Vagina (tissue), 2 donors: ENCODE data around the gene STX11. TPM values are rescaled to one million over a fixed set of nuclear protein-coding genes. Genes with fewer than 3 reads are reported as not detected.
A peak's percentile ranks its signal among the peaks of the same experiment; 100 is the strongest.
"Not testable (repeated sequence)": the region's sequence is repeated elsewhere in the genome, so short reads cannot be mapped to it uniquely, and the experiment has no call there.

Experiments
- DNase-seq, 2 donors: peaks; one replicate each; pipeline ENCODE4 v3.0.0-alpha.2; 2017; ENCODE audit errors: extremely low spot score in 2 of 2
- H3K27ac ChIP-seq: fragments of 200-600 bp; sonication (generic); one replicate; pipeline ENCODE4 v1.5.1; 2019
- H3K27me3 ChIP-seq: fragments of 200-600 bp; sonication (generic); one replicate; pipeline ENCODE4 v1.5.1; 2019
- H3K36me3 ChIP-seq, 2 donors: fragments of 200-600 bp; sonication (generic); one replicate each; pipeline ENCODE4 v1.5.1; 2017 to 2019
- H3K4me1 ChIP-seq: fragments of 200-600 bp; sonication (generic); one replicate; pipeline ENCODE4 v1.5.1; 2019
- H3K4me3 ChIP-seq, 2 donors: fragments of 200-600 bp; sonication (generic); 1 replicate in 1 of 2; 2 replicates in 1 of 2; pipeline ENCODE4 v1.5.1; 2016 to 2019
- H3K9me3 ChIP-seq: fragments of 200-600 bp; sonication (generic); one replicate; pipeline ENCODE4 v1.5.1; 2019
- POLR2A ChIP-seq, 2 donors: fragments of 450-650 bp; IDR thresholded peaks; one replicate each; pipeline ENCODE4 v1.6.1; 2017; ENCODE audit warnings: antibody characterized with exemption in 2 of 2, mild to moderate bottlenecking in 2 of 2, moderate library complexity in 2 of 2
- POLR2AphosphoS5 ChIP-seq, 2 donors: sonication (generic); formaldehyde crosslinking; IDR thresholded peaks; one replicate each; pipeline ENCODE4 v1.9.0; 2017; ENCODE audit warnings: antibody characterized with exemption in 2 of 2, mild to moderate bottlenecking in 2 of 2, low read depth in 1 of 2; ENCODE audit not compliant: insufficient read depth in 1 of 2
- intact Hi-C: fragments of 100-400 bp; cut with DNase I; formaldehyde crosslinking; loops from one replicate; pipeline ENCODE4 v1.15.1; 2023
- total RNA-seq: library from RNA; depleted of rRNA; stranded (reverse); fragments of >200 nt; gene quantifications from one replicate; pipeline ENCODE4 v1.2.3, GENCODE V29; 2016
- TF ChIP-seq, protein P1 (sequence below), 3 experiments: fragments of 450-650 bp in 2 of 3; fragments of 200-600 bp in 1 of 3; sonication (generic) in 1 of 3; IDR thresholded peaks; one replicate each; pipeline ENCODE4 v1.5.1; 2017 to 2019; ENCODE audit warnings: antibody characterized with exemption in 3 of 3, mild to moderate bottlenecking in 2 of 3, moderate library complexity in 2 of 3

The STX11 gene
- total RNA-seq, 1 donor from 2014 or later = 5.4 TPM

- Histone ChIP-seq H3K27ac (no peak overlapping the region), H3K4me3 (no peak overlapping the region), H3K27me3 (no peaks in the 10 kb centered on the region), H3K4me1 (peaks cover 6% of the 10 kb centered on the region), H3K36me3 (no peaks in the 10 kb centered on the region), H3K9me3 (no peaks in the 10 kb centered on the region)
- DNase-seq = no peak
- intact Hi-C loops = no loop called here
- TF ChIP-seq, protein P1, sequence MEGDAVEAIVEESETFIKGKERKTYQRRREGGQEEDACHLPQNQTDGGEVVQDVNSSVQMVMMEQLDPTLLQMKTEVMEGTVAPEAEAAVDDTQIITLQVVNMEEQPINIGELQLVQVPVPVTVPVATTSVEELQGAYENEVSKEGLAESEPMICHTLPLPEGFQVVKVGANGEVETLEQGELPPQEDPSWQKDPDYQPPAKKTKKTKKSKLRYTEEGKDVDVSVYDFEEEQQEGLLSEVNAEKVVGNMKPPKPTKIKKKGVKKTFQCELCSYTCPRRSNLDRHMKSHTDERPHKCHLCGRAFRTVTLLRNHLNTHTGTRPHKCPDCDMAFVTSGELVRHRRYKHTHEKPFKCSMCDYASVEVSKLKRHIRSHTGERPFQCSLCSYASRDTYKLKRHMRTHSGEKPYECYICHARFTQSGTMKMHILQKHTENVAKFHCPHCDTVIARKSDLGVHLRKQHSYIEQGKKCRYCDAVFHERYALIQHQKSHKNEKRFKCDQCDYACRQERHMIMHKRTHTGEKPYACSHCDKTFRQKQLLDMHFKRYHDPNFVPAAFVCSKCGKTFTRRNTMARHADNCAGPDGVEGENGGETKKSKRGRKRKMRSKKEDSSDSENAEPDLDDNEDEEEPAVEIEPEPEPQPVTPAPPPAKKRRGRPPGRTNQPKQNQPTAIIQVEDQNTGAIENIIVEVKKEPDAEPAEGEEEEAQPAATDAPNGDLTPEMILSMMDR (IDR thresholded peaks at IDR 0.05) = no peak
- TF ChIP-seq POLR2AphosphoS5 (IDR thresholded peaks at IDR 0.05; ENCODE audit: insufficient read depth in 1 of 2, low read depth in 1 of 2) (peak in 1 of 2 donors; percentile 21), POLR2A (IDR thresholded peaks at IDR 0.05) (no peak)
Observed at GRCh38 chr6:144131248-144131709, 19.0 kb upstream of the STX11 start.

DNA sequence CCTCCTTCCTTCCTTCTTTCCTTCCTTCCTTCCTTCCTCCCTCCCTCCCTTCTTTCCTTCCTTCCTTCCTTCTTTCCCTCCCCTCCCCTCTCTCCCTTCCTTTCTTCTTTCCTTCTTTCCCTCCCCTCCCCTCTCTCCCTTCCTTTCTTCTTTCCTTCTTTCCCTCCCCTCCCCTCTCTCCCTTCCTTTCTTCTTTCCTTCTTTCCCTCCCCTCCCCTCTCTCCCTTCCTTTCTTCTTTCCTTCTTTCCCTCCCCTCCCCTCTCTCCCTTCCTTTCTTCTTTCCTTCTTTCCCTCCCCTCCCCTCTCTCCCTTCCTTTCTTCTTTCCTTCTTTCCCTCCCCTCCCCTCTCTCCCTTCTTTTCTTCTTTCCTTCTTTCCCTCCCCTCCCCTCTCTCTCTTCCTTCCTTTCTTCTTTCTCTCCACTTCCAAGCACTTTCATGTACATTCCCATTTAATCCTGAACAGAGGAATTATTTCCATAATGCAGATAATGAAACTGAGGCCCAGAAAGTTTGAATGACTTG, 18.1 kb upstream of the STX11 start:
- H3K27ac ChIP-seq, DNase-seq, H3K4me1 ChIP-seq, H3K27me3 ChIP-seq, intact Hi-C loops, H3K9me3 ChIP-seq, H3K4me3 ChIP-seq, H3K36me3 ChIP-seq: not testable (repeated sequence)

DNA sequence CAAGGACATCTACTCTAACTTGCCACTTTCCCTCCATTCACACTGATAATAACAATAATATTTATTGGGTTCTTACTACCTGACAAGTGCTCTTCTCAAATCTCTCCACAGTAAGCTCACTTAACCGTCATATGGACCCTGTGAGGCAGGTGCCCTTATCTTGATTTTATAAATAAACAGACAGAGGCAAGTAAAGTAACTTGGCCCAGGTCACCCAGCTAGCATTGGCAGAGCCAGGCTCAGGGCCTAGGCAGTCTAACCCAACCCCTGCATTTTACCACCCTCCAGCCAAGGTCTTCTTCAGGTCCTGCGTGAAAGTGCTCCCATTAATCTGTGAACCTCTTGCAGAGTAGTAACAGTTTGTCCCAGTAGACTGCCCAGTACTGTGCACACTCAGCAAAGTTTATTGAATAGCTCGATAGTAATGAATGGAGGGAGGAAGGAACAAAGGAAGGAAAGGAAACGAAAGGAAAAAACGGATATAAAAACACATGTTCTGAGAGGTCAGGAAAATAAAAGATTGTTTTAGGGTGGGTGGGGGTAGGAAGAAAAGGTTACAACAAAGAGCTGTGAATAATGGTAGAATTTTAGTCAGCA, 17.0 kb upstream of the STX11 start:
- H3K27ac ChIP-seq = no peak overlapping the region
- no peak for DNase-seq
- no peaks in the 10 kb centered on the region for H3K9me3 ChIP-seq
- peaks cover 6% of the 10 kb centered on the region for H3K4me1 ChIP-seq
- H3K4me3 ChIP-seq = no peak overlapping the region
- no peak for TF ChIP-seq POLR2A (IDR thresholded peaks at IDR 0.05)
- no peaks in the 10 kb centered on the region for H3K27me3 ChIP-seq
- H3K36me3 ChIP-seq = no peaks in the 10 kb centered on the region
- intact Hi-C loops = no loop called here

GRCh38 chr6:144134176-144134575, 16.1 kb upstream of the STX11 start:
- Histone ChIP-seq H3K36me3 (no peaks in the 10 kb centered on the region), H3K4me1 (peaks cover 6% of the 10 kb centered on the region), H3K27ac (no peak overlapping the region), H3K4me3 (no peak overlapping the region), H3K9me3 (no peaks in the 10 kb centered on the region), H3K27me3 (no peaks in the 10 kb centered on the region)
- intact Hi-C loops = no loop called here
- TF ChIP-seq, protein P1 (IDR thresholded peaks at IDR 0.05) = no peak
- TF ChIP-seq POLR2A (IDR thresholded peaks at IDR 0.05) (no peak), POLR2AphosphoS5 (IDR thresholded peaks at IDR 0.05; ENCODE audit: insufficient read depth in 1 of 2, low read depth in 1 of 2) (no peak)
- no peak for DNase-seq

GRCh38 chr6:144134737-144135136, 15.6 kb upstream of the STX11 start:
- DNase-seq = no peak
- peaks cover 6% of the 10 kb centered on the region for H3K4me1 ChIP-seq
- no peaks in the 10 kb centered on the region for H3K36me3 ChIP-seq
- no peak overlapping the region for H3K27ac ChIP-seq
- H3K4me3 ChIP-seq = no peak overlapping the region
- intact Hi-C loops = no loop called here
- H3K9me3 ChIP-seq = no peaks in the 10 kb centered on the region
- TF ChIP-seq POLR2A (IDR thresholded peaks at IDR 0.05) (no peak), POLR2AphosphoS5 (IDR thresholded peaks at IDR 0.05; ENCODE audit: insufficient read depth in 1 of 2, low read depth in 1 of 2) (no peak)
- TF ChIP-seq, protein P1 (IDR thresholded peaks at IDR 0.05) = no peak
- no peaks in the 10 kb centered on the region for H3K27me3 ChIP-seq

DNA sequence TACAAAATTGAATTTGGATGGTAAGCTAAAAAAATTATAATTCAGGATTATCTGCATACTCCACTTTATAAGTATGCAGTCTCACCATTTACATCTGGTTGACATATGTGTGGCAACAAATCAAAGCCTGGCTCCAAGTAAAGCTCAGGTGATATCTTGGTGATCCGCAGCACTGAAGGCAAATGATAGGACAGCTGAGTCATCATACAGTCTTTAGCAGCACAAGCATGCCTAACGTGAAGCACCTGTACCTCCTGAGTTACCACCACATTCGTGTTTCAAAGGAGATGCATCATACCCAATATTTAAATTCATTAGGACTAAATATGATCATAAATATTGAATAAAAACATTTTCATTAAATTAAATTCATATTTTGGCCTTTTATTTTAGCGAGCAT, 11.8 kb upstream of the STX11 start:
- no peak for TF ChIP-seq POLR2AphosphoS5 (IDR thresholded peaks at IDR 0.05; ENCODE audit: insufficient read depth in 1 of 2, low read depth in 1 of 2)
- no peak for TF ChIP-seq POLR2A (IDR thresholded peaks at IDR 0.05)
- intact Hi-C loops = no loop called here
- DNase-seq = no peak
- Histone ChIP-seq H3K27me3 (no peaks in the 10 kb centered on the region), H3K4me3 (no peak overlapping the region), H3K36me3 (no peaks in the 10 kb centered on the region), H3K27ac (no peak overlapping the region), H3K4me1 (no peaks in the 10 kb centered on the region), H3K9me3 (no peaks in the 10 kb centered on the region)
